Stimulated activated CD8-positive, alpha-beta memory T cell treated with anti-CD3 and anti-CD28 coated beads, Interleukin-15, amount 100 ng/mL, for 1 hour (primary cell): ENCODE results near the gene LATS2.
"Not testable (repeated sequence)": the region's sequence is repeated elsewhere in the genome, so short reads cannot be mapped to it uniquely, and the experiment has no call there.

Experiments
- DNase-seq: peaks from one replicate; pipeline ENCODE4 v3.0.0-alpha.2; 2020; ENCODE audit warnings: low read depth

LATS2 gene

GRCh38 chr13:20991741-20992520, 69.5 kb downstream of the LATS2 start:
- DNase-seq: no peak

- DNase-seq: no peak
Observed at GRCh38 chr13:20990910-20991525, 70.4 kb downstream of the LATS2 start.

- DNase-seq: no peak
Observed at GRCh38 chr13:20989656-20990321, 71.6 kb downstream of the LATS2 start.

- no peak for DNase-seq
Observed at GRCh38 chr13:20988909-20989655, 72.3 kb downstream of the LATS2 start.

GRCh38 chr13:20988033-20988908, 73.1 kb downstream of the LATS2 start:
- DNase-seq: no peak

GRCh38 chr13:20987599-20987998, 73.8 kb downstream of the LATS2 start:
- no peak for DNase-seq

GRCh38 chr13:20984879-20985278, 76.5 kb downstream of the LATS2 start:
- DNase-seq: no peak

- DNase-seq: no peak
Observed at GRCh38 chr13:20983386-20983785, 78.0 kb downstream of the LATS2 start.

- DNase-seq: no peak
Observed at GRCh38 chr13:20981370-20982095, 79.9 kb downstream of the LATS2 start.

GRCh38 chr13:20980899-20981298, 80.5 kb downstream of the LATS2 start:
- DNase-seq: no peak

- DNase-seq: no peak
Observed at GRCh38 chr13:20980430-20980829, 81.0 kb downstream of the LATS2 start.

- no peak for DNase-seq
Observed at GRCh38 chr13:20977394-20977793, 84.0 kb downstream of the LATS2 start.

- DNase-seq: no peak
Observed at GRCh38 chr13:20974981-20975585, 86.3 kb downstream of the LATS2 start.

- DNase-seq: no peak
Observed at GRCh38 chr13:20973886-20974425, 87.4 kb downstream of the LATS2 start.

GRCh38 chr13:20972731-20973130, 88.7 kb downstream of the LATS2 start:
- DNase-seq: no peak

GRCh38 chr13:20969182-20969581, 92.2 kb downstream of the LATS2 start:
- no peak for DNase-seq

- DNase-seq: no peak
Observed at GRCh38 chr13:20968745-20969144, 92.6 kb downstream of the LATS2 start.

GRCh38 chr13:20967340-20967739, 94.0 kb downstream of the LATS2 start:
- DNase-seq: no peak

GRCh38 chr13:20964904-20965303, 96.5 kb downstream of the LATS2 start:
- no peak for DNase-seq

- DNase-seq: not testable (repeated sequence)
Observed at GRCh38 chr13:20961663-20962062, 99.7 kb downstream of the LATS2 start.
